ENCODE data around the gene RAB24.

DNA sequence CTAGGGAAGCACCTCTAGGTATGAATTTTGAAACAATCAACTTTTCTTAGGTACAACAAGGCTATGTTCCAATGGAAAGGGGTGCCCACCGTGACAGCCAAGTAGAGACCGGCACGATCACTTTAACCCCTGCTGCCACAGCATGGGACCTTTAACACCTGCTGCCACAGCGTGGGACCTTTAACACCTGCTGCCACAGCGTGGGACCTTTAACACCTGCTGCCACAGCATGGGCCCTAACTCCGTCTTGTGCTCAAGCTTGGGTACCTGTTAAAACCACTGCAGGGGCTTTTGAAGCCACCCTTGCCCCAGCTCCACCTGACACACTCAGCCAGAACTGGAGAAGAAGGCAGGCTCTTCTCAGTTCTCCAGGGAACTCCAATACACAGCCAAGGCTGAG is 26.4 kb upstream of the RAB24 start:
- TF ChIP-seq, protein P1, sequence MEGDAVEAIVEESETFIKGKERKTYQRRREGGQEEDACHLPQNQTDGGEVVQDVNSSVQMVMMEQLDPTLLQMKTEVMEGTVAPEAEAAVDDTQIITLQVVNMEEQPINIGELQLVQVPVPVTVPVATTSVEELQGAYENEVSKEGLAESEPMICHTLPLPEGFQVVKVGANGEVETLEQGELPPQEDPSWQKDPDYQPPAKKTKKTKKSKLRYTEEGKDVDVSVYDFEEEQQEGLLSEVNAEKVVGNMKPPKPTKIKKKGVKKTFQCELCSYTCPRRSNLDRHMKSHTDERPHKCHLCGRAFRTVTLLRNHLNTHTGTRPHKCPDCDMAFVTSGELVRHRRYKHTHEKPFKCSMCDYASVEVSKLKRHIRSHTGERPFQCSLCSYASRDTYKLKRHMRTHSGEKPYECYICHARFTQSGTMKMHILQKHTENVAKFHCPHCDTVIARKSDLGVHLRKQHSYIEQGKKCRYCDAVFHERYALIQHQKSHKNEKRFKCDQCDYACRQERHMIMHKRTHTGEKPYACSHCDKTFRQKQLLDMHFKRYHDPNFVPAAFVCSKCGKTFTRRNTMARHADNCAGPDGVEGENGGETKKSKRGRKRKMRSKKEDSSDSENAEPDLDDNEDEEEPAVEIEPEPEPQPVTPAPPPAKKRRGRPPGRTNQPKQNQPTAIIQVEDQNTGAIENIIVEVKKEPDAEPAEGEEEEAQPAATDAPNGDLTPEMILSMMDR (IDR thresholded peaks at IDR 0.05; ENCODE audit: low read depth, low read length, missing input control): no peak
- no peak for TF ChIP-seq REST (IDR thresholded peaks at IDR 0.05)
- TF ChIP-seq RAD21 (IDR thresholded peaks at IDR 0.05): no peak
- no peak for TF ChIP-seq EGR1 (IDR thresholded peaks at IDR 0.05; ENCODE audit: low read depth in 2 of 2)
- TF ChIP-seq, protein P2, sequence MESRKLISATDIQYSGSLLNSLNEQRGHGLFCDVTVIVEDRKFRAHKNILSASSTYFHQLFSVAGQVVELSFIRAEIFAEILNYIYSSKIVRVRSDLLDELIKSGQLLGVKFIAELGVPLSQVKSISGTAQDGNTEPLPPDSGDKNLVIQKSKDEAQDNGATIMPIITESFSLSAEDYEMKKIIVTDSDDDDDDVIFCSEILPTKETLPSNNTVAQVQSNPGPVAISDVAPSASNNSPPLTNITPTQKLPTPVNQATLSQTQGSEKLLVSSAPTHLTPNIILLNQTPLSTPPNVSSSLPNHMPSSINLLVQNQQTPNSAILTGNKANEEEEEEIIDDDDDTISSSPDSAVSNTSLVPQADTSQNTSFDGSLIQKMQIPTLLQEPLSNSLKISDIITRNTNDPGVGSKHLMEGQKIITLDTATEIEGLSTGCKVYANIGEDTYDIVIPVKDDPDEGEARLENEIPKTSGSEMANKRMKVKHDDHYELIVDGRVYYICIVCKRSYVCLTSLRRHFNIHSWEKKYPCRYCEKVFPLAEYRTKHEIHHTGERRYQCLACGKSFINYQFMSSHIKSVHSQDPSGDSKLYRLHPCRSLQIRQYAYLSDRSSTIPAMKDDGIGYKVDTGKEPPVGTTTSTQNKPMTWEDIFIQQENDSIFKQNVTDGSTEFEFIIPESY (IDR thresholded peaks at IDR 0.05): no peak
- TF ChIP-seq TAF1 (conservative IDR thresholded peaks at IDR 0.05): no peak
- TF ChIP-seq, protein P3, sequence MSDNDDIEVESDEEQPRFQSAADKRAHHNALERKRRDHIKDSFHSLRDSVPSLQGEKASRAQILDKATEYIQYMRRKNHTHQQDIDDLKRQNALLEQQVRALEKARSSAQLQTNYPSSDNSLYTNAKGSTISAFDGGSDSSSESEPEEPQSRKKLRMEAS (IDR thresholded peaks at IDR 0.05): no peak
- no peak for TF ChIP-seq GABPA (IDR thresholded peaks at IDR 0.05 in 1 of 2, conservative IDR thresholded peaks at IDR 0.05 in 1 of 2)
